GM12878 (cell line): Measurements from ENCODE around the gene TMEM229B. TPM values are rescaled to one million over a fixed set of nuclear protein-coding genes. Genes with fewer than 3 reads are reported as not detected.

Experiments used
- ATAC-seq: fragments of 200-7000 bp; cut with Tn5 transposase; 3 replicates; pipeline ENCODE4 v1.9.1; 2020; ENCODE audit warnings: mild to moderate bottlenecking, moderate library complexity
- BruUV-seq: library from RNA; stranded (reverse); fragments of 400-500 nt; replicated peaks from 2 replicates; lab custom pipeline; 2021; lab: Mats Ljungman, UMichigan
- CTCF ChIA-PET: fragments of 300-600 bp; sonication (Branson Sonifier 250); formaldehyde crosslinking; extraction: SDS; loops from one replicate; lab custom pipeline; 2021; ENCODE audit warnings: inconsistent platforms; lab: Yijun Ruan, JAX
- POLR2A ChIA-PET: fragments of 350-600 bp; formaldehyde crosslinking; extraction: SDS; loops from one replicate; lab custom pipeline; 2021; ENCODE audit warnings: inconsistent platforms; lab: Charles Lee
- RAD21 ChIA-PET: fragments of 300-600 bp; sonication (Branson Sonifier 250); formaldehyde crosslinking; loops from one replicate; lab custom pipeline; 2023; ENCODE audit warnings: antibody characterized with exemption; ENCODE audit not compliant: unreplicated experiment; lab: Charles Lee
- SMC1A ChIA-PET: fragments of 300-600 bp; sonication (Branson Sonifier 250); formaldehyde crosslinking; loops from one replicate; lab custom pipeline; 2023; ENCODE audit not compliant: unreplicated experiment, uncharacterized antibody; lab: Charles Lee
- DNase-seq: peaks from one replicate; pipeline ENCODE4 v3.0.0-alpha.2; 2011; ENCODE audit warnings: low read depth, low spot score
- FAIRE-seq: peaks from 3 replicates; lab custom pipeline; 2011; peaks lifted over from hg19 to GRCh38; lab: Jason Lieb, UNC
- H2AFZ ChIP-seq: 2 replicates; pipeline ENCODE4 v1.6.0; 2011; ENCODE audit warnings: low read depth, low read length, control low read depth; ENCODE audit not compliant: control insufficient read depth
- H3K27ac ChIP-seq: 2 replicates; pipeline ENCODE4 v1.5.1; 2011; ENCODE audit warnings: control low read depth; ENCODE audit not compliant: control insufficient read depth, insufficient read depth
- H3K27me3 ChIP-seq, 2 experiments: replicated peaks in 1 of 2; 2 replicates each; pipeline versions ENCODE4 v1.6.0 to v1.6.1; 2011; ENCODE audit warnings: low read length in 1 of 2; ENCODE audit not compliant: control insufficient read depth in 2 of 2, insufficient read depth in 2 of 2
- H3K36me3 ChIP-seq, 2 experiments: 2 replicates each; pipeline ENCODE4 v1.5.1; 2011; ENCODE audit warnings: low read length in 1 of 2; ENCODE audit not compliant: control insufficient read depth in 2 of 2, insufficient read depth in 2 of 2
- H3K4me1 ChIP-seq: 2 replicates; pipeline ENCODE4 v1.6.1; 2011; ENCODE audit warnings: mild to moderate bottlenecking, low read length, moderate library complexity, mixed read lengths; ENCODE audit not compliant: control insufficient read depth, insufficient read depth
- H3K4me2 ChIP-seq: 2 replicates; pipeline ENCODE4 v1.6.0; 2011; ENCODE audit warnings: control low read depth; ENCODE audit not compliant: control insufficient read depth, insufficient read depth
- H3K4me3 ChIP-seq: fragments of 200-600 bp; sonication (generic); 2 replicates; pipeline ENCODE4 v1.5.1; 2016
- H3K79me2 ChIP-seq: 2 replicates; pipeline ENCODE4 v1.6.0; 2011; ENCODE audit warnings: low read length; ENCODE audit not compliant: control insufficient read depth, insufficient read depth
- H3K9ac ChIP-seq: 2 replicates; pipeline ENCODE4 v1.8.0; 2011; ENCODE audit warnings: low read length, control low read depth, mixed read lengths; ENCODE audit not compliant: control insufficient read depth, insufficient read depth
- H3K9me3 ChIP-seq: replicated peaks from 3 replicates; pipeline ENCODE4 v1.5.1; 2011; ENCODE audit warnings: mild to moderate bottlenecking, low read length; ENCODE audit not compliant: control insufficient read depth, insufficient read depth
- H4K20me1 ChIP-seq: 2 replicates; pipeline ENCODE4 v1.6.0; 2011; ENCODE audit not compliant: control insufficient read depth, insufficient read depth
- CHD2 ChIP-seq: IDR thresholded peaks from 2 replicates; pipeline ENCODE4 v1.6.1; 2011; ENCODE audit warnings: low read depth, low read length, improper control_type of control experiment, borderline replicate concordance
- DPF2 ChIP-seq: fragments of 450-650 bp; IDR thresholded peaks from 2 replicates; pipeline ENCODE4 v1.6.1; 2017; ENCODE audit warnings: mild to moderate bottlenecking
- GATAD2B ChIP-seq: fragments of 450-650 bp; conservative IDR thresholded peaks from 2 replicates; pipeline ENCODE4 v1.6.1; 2017; ENCODE audit warnings: low read depth, mild to moderate bottlenecking, moderate library complexity
- KAT2A ChIP-seq: conservative IDR thresholded peaks from 2 replicates; pipeline ENCODE4 v1.6.1; 2011; ENCODE audit warnings: low read depth, low read length; ENCODE audit not compliant: control insufficient read depth
- RBBP5 ChIP-seq: fragments of 200-600 bp; sonication (generic); conservative IDR thresholded peaks from 2 replicates; pipeline ENCODE4 v1.6.1; 2016
- RFX5 ChIP-seq: IDR thresholded peaks from 2 replicates; pipeline ENCODE4 v1.6.1; 2011; ENCODE audit warnings: low read depth, low read length, improper control_type of control experiment
- ZNF274 ChIP-seq: IDR thresholded peaks from one replicate; pipeline ENCODE4 v1.8.0; 2011; ENCODE audit not compliant: insufficient read length, insufficient read depth
- ZNF384 ChIP-seq: IDR thresholded peaks from 2 replicates; pipeline ENCODE4 v1.6.1; 2012; ENCODE audit warnings: low read depth, mild to moderate bottlenecking, low read length, improper control_type of control experiment, borderline replicate concordance
- WGBS: methylation state at CpG from one replicate; pipeline ENCODE4 v1.1.6; 2016; ENCODE audit warnings: low lambda C conversion rate; ENCODE audit not compliant: insufficient replicate concordance, insufficient coverage; ENCODE audit errors: missing lambda C conversion rate; 5-methylcytosine and 5-hydroxymethylcytosine counted together
- in situ Hi-C: fragments of 300-500 bp; cut with MboI; formaldehyde crosslinking; loops from 9 replicates; pipeline ENCODE4 v1.14.3; 2018; ENCODE audit warnings: mixed read lengths
- intact Hi-C: fragments of 100-400 bp; cut with micrococcal nuclease; formaldehyde crosslinking; loops from one replicate; pipeline ENCODE4 v1.14.2; 2022; ENCODE audit not compliant: unreplicated experiment
- polyA plus RNA-seq, 11 experiments: library from polyadenylated mRNA; depleted of rRNA in 4 of 11; unstranded in 6 of 11; stranded (reverse) in 5 of 11; fragments of >200 nt; fragmentation: Nextera tagmentation in 4 of 11; fragmentation: Illumina TruSeq in 1 of 11; extraction: Ambion mirVana in 4 of 11; extraction: Trizol in 1 of 11; gene quantifications; 1 replicate in 1 of 11; 2 replicates in 10 of 11; pipeline versions ENCODE4 v1.2.1 to v1.2.3, GENCODE V29; 2011 to 2016; ENCODE audit warnings: inconsistent platforms in 2 of 11, missing spikeins in 2 of 11, low read depth in 1 of 11
- total RNA-seq, 4 experiments: library from RNA; depleted of rRNA in 3 of 4; stranded (reverse); fragments of >200 nt in 3 of 4; fragmentation: Illumina TruSeq in 1 of 4; extraction: Trizol in 1 of 4; gene quantifications; 2 replicates each; pipeline versions ENCODE4 v1.2.1 to v1.2.3, GENCODE V29; 2013 to 2021
- TF ChIP-seq, protein P1 (sequence below): IDR thresholded peaks from 2 replicates; pipeline ENCODE4 v1.6.1; 2011; ENCODE audit warnings: mild to moderate bottlenecking, low read depth, low read length, moderate library complexity; ENCODE audit not compliant: insufficient replicate concordance

TMEM229B gene
- total and polyA plus RNA-seq, 10 of the 15 experiments (the other 5 are each of a cell fraction or from before 2014, with no cell fraction given), result 0.24 to 5.3 (median 1.7) TPM

DNA sequence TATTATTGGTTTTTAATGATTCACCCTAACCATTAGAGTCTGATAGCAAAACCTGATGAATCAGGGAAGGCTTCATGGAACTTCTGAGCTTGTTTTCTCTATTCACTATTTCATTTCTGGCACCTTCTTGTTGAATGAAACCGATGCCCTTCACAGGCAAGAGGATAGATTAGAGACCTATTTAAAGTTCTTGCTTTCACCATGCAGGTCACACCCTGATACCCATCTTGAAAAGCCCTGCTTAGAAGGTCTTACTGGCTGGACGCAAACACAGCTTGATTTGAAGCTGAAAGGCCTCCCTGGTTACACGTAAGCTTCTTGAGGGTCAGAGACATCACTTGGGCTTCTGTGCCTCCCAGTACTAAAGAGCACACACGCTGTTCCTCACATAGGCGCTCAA lies 29.2 kb downstream of the TMEM229B start (continued):
- TF ChIP-seq ZNF274 (no peak), CHD2 (no peak), DPF2 (no peak), GATAD2B (no peak), ZNF384 (no peak), RBBP5 (no peak)
- TF ChIP-seq, protein P1, sequence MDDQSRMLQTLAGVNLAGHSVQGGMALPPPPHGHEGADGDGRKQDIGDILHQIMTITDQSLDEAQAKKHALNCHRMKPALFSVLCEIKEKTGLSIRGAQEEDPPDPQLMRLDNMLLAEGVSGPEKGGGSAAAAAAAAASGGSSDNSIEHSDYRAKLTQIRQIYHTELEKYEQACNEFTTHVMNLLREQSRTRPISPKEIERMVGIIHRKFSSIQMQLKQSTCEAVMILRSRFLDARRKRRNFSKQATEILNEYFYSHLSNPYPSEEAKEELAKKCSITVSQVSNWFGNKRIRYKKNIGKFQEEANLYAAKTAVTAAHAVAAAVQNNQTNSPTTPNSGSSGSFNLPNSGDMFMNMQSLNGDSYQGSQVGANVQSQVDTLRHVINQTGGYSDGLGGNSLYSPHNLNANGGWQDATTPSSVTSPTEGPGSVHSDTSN, result no peak

DNA sequence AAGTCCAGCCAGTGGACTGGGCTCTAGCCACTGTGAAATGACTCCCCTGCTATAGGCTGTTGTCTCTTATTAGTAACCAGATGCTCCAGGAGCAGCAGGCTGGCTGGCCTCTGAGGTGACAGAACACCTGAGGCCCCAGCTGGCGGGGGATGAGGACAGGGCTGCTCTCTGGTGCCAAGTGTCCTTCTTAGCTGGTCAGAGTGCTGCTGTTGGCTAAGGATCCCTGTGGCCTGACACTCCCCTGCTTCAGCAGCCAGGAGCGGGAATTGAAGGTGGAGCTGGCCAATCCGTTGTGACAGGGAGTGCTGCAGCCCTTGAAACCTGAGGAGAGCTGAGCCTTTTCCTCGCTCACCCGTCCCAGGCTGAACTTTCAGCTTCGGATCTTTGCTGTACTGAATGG lies 30.7 kb downstream of the TMEM229B start:
- intact Hi-C loops, result no loop called here
- no peak for TF ChIP-seq RFX5
- no peak for TF ChIP-seq KAT2A
- in situ Hi-C loops, result no loop called here
- Histone ChIP-seq H4K20me1 (no peaks in the 10 kb centered on the region), H3K9me3 (no peaks in the 10 kb centered on the region), H3K4me3 (no peak overlapping the region), H3K79me2 (no peaks in the 10 kb centered on the region), H3K27me3 (no peaks in the 10 kb centered on the region), H3K9ac (no peak overlapping the region), H3K36me3 (no peaks in the 10 kb centered on the region), H2AFZ (no peak overlapping the region), H3K4me1 (no peaks in the 10 kb centered on the region), H3K4me2 (no peak overlapping the region), H3K27ac (no peak overlapping the region)
- CTCF ChIA-PET, result interaction anchor here (1.2 to 1.7 kb wide), 3 partner anchors 30 to 98 kb away, joined by 3 to 4 read pairs (median 3); partner anchors contain the start of genes ATP6V1D and EIF2S1
- POLR2A ChIA-PET, result no interaction called here
- BruUV-seq, result no TSS peak
- no peak for ATAC-seq
- 50% methylated on average over 6 of the region's 6 CpGs for WGBS
- SMC1A ChIA-PET, result interaction anchor here (1.2 kb wide), 2 partner anchors 10 to 30 kb away, joined by 3 read pairs; no protein-coding TSS in a partner anchor
- no peak for DNase-seq
- no peak for FAIRE-seq
- RAD21 ChIA-PET, result interaction anchor here (1.6 kb wide), 1 partner anchor 69 kb away, joined by 3 read pairs; no protein-coding TSS in a partner anchor
